HEK293 (cell line): ENCODE data around the gene METTL26.
A peak's percentile ranks its signal among the peaks of the same experiment; 100 is the strongest.

Experiments
- KLF1 ChIP-seq: fragments of 450-650 bp; formaldehyde crosslinking; IDR thresholded peaks from 2 replicates; pipeline ENCODE4 v1.5.1; 2016; ENCODE audit warnings: missing biosample characterization, missing genetic modification characterization
- KLF8 ChIP-seq: fragments of 450-650 bp; formaldehyde crosslinking; IDR thresholded peaks from 2 replicates; pipeline ENCODE4 v1.5.1; 2016; ENCODE audit warnings: missing biosample characterization, missing genetic modification characterization
- SCRT1 ChIP-seq: fragments of 450-650 bp; formaldehyde crosslinking; IDR thresholded peaks from 2 replicates; pipeline ENCODE4 v1.5.1; 2016; ENCODE audit warnings: missing biosample characterization, missing genetic modification characterization, borderline replicate concordance
- SP2 ChIP-seq: fragments of 450-650 bp; formaldehyde crosslinking; IDR thresholded peaks from 2 replicates; pipeline ENCODE4 v1.5.1; 2016; ENCODE audit warnings: missing biosample characterization, missing genetic modification characterization
- SP7 ChIP-seq: fragments of 450-650 bp; formaldehyde crosslinking; IDR thresholded peaks from 2 replicates; pipeline ENCODE4 v1.5.1; 2016; ENCODE audit warnings: missing biosample characterization, missing genetic modification characterization
- ZBTB7A ChIP-seq: fragments of 450-650 bp; formaldehyde crosslinking; IDR thresholded peaks from 2 replicates; pipeline ENCODE4 v1.5.1; 2016; ENCODE audit warnings: low read depth, missing biosample characterization, missing genetic modification characterization
- ZFHX2 ChIP-seq: fragments of 450-650 bp; formaldehyde crosslinking; conservative IDR thresholded peaks from 2 replicates; pipeline ENCODE4 v1.5.1; 2016; ENCODE audit warnings: missing biosample characterization, missing genetic modification characterization
- ZIC2 ChIP-seq: fragments of 450-650 bp; formaldehyde crosslinking; IDR thresholded peaks from 2 replicates; pipeline ENCODE4 v1.5.1; 2016; ENCODE audit warnings: missing biosample characterization, missing genetic modification characterization
- ZNF112 ChIP-seq: fragments of 450-650 bp; formaldehyde crosslinking; IDR thresholded peaks from 2 replicates; pipeline ENCODE4 v1.5.0; 2017; ENCODE audit warnings: missing biosample characterization, missing genetic modification characterization
- ZNF16 ChIP-seq: fragments of 450-650 bp; formaldehyde crosslinking; IDR thresholded peaks from 2 replicates; pipeline ENCODE4 v1.5.1; 2016; ENCODE audit warnings: low read depth, missing biosample characterization, missing genetic modification characterization
- ZNF175 ChIP-seq: fragments of 450-650 bp; formaldehyde crosslinking; IDR thresholded peaks from 2 replicates; pipeline ENCODE4 v1.5.1; 2016; ENCODE audit warnings: missing biosample characterization, missing genetic modification characterization
- ZNF184 ChIP-seq: fragments of 450-650 bp; IDR thresholded peaks from 2 replicates; pipeline ENCODE4 v1.5.1; 2018; ENCODE audit warnings: missing biosample characterization, mild to moderate bottlenecking, missing genetic modification characterization
- ZNF214 ChIP-seq: fragments of 450-650 bp; formaldehyde crosslinking; IDR thresholded peaks from 2 replicates; pipeline ENCODE4 v1.5.1; 2017; ENCODE audit warnings: missing biosample characterization, mild to moderate bottlenecking, missing genetic modification characterization, borderline replicate concordance
- ZNF335 ChIP-seq: fragments of 450-650 bp; formaldehyde crosslinking; conservative IDR thresholded peaks from 2 replicates; pipeline ENCODE4 v1.5.1; 2016; ENCODE audit warnings: missing biosample characterization, missing genetic modification characterization
- ZNF510 ChIP-seq: fragments of 450-650 bp; formaldehyde crosslinking; IDR thresholded peaks from 2 replicates; pipeline ENCODE4 v1.5.1; 2018; ENCODE audit warnings: mild to moderate bottlenecking, missing genetic modification characterization, missing biosample characterization; ENCODE audit not compliant: insufficient replicate concordance
- ZNF514 ChIP-seq: fragments of 450-650 bp; formaldehyde crosslinking; IDR thresholded peaks from 2 replicates; pipeline ENCODE4 v1.5.1; 2016; ENCODE audit warnings: missing biosample characterization, missing genetic modification characterization
- ZNF76 ChIP-seq: fragments of 450-650 bp; formaldehyde crosslinking; IDR thresholded peaks from 2 replicates; pipeline ENCODE4; 2016; ENCODE audit warnings: low read depth, missing biosample characterization, missing genetic modification characterization, borderline replicate concordance
- ZSCAN30 ChIP-seq: fragments of 450-650 bp; IDR thresholded peaks from 2 replicates; pipeline ENCODE4 v1.5.1; 2018; ENCODE audit warnings: missing biosample characterization, mild to moderate bottlenecking, missing genetic modification characterization, moderate library complexity
- TF ChIP-seq, protein P1 (sequence below): fragments of 450-650 bp; formaldehyde crosslinking; IDR thresholded peaks from 2 replicates; pipeline ENCODE4 v1.5.1; 2016; ENCODE audit warnings: missing biosample characterization, missing genetic modification characterization
- TF ChIP-seq, protein P2 (sequence below): fragments of 450-650 bp; formaldehyde crosslinking; conservative IDR thresholded peaks from 2 replicates; pipeline ENCODE4 v1.5.1; 2016; ENCODE audit warnings: low read depth, missing biosample characterization, missing genetic modification characterization
- TF ChIP-seq, protein P3 (sequence below): IDR thresholded peaks from 2 replicates; pipeline ENCODE4 v1.6.1; 2011; ENCODE audit warnings: mild to moderate bottlenecking, low read depth, low read length, borderline replicate concordance
- TF ChIP-seq, protein P4 (sequence below): fragments of 450-650 bp; formaldehyde crosslinking; IDR thresholded peaks from 2 replicates; pipeline ENCODE4 v1.5.1; 2017; ENCODE audit warnings: missing biosample characterization, missing genetic modification characterization
- TF ChIP-seq, protein P5 (sequence below): fragments of 450-650 bp; formaldehyde crosslinking; IDR thresholded peaks from 2 replicates; pipeline ENCODE4 v1.5.1; 2016; ENCODE audit warnings: missing biosample characterization, missing genetic modification characterization

The METTL26 gene

DNA sequence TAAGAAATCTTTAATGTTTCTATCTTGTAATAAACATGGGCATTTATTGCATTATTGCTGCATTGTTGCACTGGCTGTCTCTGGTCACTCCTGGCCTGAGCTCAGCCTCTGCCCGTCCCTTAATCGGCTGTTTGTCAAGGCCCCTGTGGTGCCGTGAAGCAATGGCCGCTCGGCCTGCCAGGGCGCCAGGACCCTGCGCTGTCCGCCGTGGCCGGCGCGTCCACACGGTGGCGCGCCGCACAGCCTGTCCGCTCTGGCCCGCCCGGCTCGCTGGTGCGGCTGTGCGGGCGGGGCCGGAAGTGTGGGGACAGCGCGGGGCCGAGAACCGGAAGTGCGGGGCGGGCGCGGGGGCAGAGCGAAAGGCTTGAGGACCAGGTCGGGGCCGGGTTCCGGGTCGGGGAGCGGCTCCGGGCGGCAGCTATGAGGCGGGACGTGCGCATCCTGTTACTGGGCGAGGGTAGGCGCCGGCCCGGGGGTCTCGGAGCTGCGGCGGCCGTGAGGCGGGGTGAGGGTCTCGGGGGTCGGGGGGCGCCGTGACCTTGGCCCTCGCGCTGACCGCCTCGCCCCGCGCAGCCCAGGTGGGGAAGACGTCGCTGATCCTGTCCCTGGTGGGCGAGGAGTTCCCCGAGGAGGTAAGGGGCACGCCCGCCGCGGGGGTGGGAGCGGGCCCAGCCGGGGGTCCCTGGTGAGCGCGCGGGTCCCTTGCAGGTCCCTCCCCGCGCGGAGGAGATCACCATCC is 31.8 kb upstream of the METTL26 start, which contains the start of gene RHOT2 (continued):
- TF ChIP-seq, protein P1, sequence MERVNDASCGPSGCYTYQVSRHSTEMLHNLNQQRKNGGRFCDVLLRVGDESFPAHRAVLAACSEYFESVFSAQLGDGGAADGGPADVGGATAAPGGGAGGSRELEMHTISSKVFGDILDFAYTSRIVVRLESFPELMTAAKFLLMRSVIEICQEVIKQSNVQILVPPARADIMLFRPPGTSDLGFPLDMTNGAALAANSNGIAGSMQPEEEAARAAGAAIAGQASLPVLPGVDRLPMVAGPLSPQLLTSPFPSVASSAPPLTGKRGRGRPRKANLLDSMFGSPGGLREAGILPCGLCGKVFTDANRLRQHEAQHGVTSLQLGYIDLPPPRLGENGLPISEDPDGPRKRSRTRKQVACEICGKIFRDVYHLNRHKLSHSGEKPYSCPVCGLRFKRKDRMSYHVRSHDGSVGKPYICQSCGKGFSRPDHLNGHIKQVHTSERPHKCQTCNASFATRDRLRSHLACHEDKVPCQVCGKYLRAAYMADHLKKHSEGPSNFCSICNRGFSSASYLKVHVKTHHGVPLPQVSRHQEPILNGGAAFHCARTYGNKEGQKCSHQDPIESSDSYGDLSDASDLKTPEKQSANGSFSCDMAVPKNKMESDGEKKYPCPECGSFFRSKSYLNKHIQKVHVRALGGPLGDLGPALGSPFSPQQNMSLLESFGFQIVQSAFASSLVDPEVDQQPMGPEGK (tag by site-specific recombination): peak; percentile 86
- peak; percentile 75 for TF ChIP-seq ZFHX2 (tag by site-specific recombination)
- no peak for TF ChIP-seq ZNF514 (tag by site-specific recombination)
- TF ChIP-seq SCRT1: peak; percentile 89
- peak; percentile 36; the same call in 1 of the 2 replicates for TF ChIP-seq KLF8
- 0 out of 2 replicates have a peak, but pooled peaks have one; percentile 28 for TF ChIP-seq ZNF76 (tag by site-specific recombination)
- TF ChIP-seq ZNF214: no peak
- TF ChIP-seq ZIC2 (tag by site-specific recombination): no peak; the same call in 1 of the 2 replicates
- 0 out of 2 replicates have a peak, but pooled peaks have one; percentile 14 for TF ChIP-seq KLF1 (tag by site-specific recombination)
- TF ChIP-seq ZNF510 (tag by site-specific recombination): no peak
- TF ChIP-seq ZSCAN30 (tag by site-specific recombination): peak; percentile 97
- peak; percentile 86 for TF ChIP-seq ZNF335 (tag by site-specific recombination)
- TF ChIP-seq, protein P2, sequence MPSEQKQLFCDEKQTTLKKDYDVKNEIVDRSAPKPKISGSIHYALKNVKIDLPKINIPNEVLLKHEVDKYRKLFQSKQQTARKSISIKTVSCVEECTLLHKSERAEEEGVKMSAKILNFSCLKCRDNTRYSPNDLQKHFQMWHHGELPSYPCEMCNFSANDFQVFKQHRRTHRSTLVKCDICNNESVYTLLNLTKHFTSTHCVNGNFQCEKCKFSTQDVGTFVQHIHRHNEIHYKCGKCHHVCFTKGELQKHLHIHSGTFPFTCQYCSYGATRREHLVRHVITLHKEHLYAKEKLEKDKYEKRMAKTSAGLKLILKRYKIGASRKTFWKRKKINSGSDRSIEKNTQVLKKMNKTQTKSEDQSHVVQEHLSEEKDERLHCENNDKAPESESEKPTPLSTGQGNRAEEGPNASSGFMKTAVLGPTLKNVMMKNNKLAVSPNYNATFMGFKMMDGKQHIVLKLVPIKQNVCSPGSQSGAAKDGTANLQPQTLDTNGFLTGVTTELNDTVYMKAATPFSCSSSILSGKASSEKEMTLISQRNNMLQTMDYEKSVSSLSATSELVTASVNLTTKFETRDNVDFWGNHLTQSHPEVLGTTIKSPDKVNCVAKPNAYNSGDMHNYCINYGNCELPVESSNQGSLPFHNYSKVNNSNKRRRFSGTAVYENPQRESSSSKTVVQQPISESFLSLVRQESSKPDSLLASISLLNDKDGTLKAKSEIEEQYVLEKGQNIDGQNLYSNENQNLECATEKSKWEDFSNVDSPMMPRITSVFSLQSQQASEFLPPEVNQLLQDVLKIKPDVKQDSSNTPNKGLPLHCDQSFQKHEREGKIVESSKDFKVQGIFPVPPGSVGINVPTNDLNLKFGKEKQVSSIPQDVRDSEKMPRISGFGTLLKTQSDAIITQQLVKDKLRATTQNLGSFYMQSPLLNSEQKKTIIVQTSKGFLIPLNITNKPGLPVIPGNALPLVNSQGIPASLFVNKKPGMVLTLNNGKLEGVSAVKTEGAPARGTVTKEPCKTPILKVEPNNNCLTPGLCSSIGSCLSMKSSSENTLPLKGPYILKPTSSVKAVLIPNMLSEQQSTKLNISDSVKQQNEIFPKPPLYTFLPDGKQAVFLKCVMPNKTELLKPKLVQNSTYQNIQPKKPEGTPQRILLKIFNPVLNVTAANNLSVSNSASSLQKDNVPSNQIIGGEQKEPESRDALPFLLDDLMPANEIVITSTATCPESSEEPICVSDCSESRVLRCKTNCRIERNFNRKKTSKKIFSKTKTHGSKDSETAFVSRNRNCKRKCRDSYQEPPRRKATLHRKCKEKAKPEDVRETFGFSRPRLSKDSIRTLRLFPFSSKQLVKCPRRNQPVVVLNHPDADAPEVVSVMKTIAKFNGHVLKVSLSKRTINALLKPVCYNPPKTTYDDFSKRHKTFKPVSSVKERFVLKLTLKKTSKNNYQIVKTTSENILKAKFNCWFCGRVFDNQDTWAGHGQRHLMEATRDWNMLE: 0 out of 2 replicates have a peak, but pooled peaks have one; percentile 22
- TF ChIP-seq SP2 (tag by site-specific recombination): peak; percentile 83
- TF ChIP-seq, protein P3, sequence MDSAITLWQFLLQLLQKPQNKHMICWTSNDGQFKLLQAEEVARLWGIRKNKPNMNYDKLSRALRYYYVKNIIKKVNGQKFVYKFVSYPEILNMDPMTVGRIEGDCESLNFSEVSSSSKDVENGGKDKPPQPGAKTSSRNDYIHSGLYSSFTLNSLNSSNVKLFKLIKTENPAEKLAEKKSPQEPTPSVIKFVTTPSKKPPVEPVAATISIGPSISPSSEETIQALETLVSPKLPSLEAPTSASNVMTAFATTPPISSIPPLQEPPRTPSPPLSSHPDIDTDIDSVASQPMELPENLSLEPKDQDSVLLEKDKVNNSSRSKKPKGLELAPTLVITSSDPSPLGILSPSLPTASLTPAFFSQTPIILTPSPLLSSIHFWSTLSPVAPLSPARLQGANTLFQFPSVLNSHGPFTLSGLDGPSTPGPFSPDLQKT: peak; percentile 31; the same call in 1 of the 2 replicates
- TF ChIP-seq ZNF184: peak; percentile 86; the same call in 1 of the 2 replicates
- no peak for TF ChIP-seq ZNF16 (tag by site-specific recombination)
- TF ChIP-seq, protein P4, sequence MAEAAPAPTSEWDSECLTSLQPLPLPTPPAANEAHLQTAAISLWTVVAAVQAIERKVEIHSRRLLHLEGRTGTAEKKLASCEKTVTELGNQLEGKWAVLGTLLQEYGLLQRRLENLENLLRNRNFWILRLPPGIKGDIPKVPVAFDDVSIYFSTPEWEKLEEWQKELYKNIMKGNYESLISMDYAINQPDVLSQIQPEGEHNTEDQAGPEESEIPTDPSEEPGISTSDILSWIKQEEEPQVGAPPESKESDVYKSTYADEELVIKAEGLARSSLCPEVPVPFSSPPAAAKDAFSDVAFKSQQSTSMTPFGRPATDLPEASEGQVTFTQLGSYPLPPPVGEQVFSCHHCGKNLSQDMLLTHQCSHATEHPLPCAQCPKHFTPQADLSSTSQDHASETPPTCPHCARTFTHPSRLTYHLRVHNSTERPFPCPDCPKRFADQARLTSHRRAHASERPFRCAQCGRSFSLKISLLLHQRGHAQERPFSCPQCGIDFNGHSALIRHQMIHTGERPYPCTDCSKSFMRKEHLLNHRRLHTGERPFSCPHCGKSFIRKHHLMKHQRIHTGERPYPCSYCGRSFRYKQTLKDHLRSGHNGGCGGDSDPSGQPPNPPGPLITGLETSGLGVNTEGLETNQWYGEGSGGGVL (tag by site-specific recombination): 0 out of 2 replicates have a peak, but pooled peaks have one; percentile 6
- TF ChIP-seq ZNF175: no peak
- TF ChIP-seq SP7 (tag by site-specific recombination): 0 out of 2 replicates have a peak, but pooled peaks have one; percentile 26
- TF ChIP-seq ZNF112 (tag by site-specific recombination): no peak
- peak; percentile 95 for TF ChIP-seq ZBTB7A (tag by site-specific recombination)
- TF ChIP-seq, protein P5, sequence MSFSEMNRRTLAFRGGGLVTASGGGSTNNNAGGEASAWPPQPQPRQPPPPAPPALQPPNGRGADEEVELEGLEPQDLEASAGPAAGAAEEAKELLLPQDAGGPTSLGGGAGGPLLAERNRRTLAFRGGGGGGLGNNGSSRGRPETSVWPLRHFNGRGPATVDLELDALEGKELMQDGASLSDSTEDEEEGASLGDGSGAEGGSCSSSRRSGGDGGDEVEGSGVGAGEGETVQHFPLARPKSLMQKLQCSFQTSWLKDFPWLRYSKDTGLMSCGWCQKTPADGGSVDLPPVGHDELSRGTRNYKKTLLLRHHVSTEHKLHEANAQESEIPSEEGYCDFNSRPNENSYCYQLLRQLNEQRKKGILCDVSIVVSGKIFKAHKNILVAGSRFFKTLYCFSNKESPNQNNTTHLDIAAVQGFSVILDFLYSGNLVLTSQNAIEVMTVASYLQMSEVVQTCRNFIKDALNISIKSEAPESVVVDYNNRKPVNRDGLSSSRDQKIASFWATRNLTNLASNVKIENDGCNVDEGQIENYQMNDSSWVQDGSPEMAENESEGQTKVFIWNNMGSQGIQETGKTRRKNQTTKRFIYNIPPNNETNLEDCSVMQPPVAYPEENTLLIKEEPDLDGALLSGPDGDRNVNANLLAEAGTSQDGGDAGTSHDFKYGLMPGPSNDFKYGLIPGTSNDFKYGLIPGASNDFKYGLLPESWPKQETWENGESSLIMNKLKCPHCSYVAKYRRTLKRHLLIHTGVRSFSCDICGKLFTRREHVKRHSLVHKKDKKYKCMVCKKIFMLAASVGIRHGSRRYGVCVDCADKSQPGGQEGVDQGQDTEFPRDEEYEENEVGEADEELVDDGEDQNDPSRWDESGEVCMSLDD (tag by site-specific recombination): 0 out of 2 replicates have a peak, but pooled peaks have one; percentile 32
